SH-SY5Y (cell line): Measurements from ENCODE around the gene COLQ.

Experiments
- GATA2 ChIP-seq: IDR thresholded peaks from 2 replicates; pipeline ENCODE4 v1.6.1; 2011; ENCODE audit warnings: mild to moderate bottlenecking, low read depth, low read length
- GATA3 ChIP-seq: IDR thresholded peaks from 2 replicates; pipeline ENCODE4 v1.6.1; 2011; ENCODE audit warnings: low read depth, mild to moderate bottlenecking, low read length, moderate library complexity

Gene COLQ

GRCh38 chr3:15439476-15439875, 82.0 kb downstream of the COLQ start:
- TF ChIP-seq GATA3 = no peak
- no peak for TF ChIP-seq GATA2

GRCh38 chr3:15438983-15439382, 82.5 kb downstream of the COLQ start:
- TF ChIP-seq GATA3 (no peak), GATA2 (no peak)

GRCh38 chr3:15436246-15436645, 85.3 kb downstream of the COLQ start:
- TF ChIP-seq GATA2 = no peak
- TF ChIP-seq GATA3 = no peak

GRCh38 chr3:15434756-15435155, 86.8 kb downstream of the COLQ start:
- TF ChIP-seq GATA2 = no peak
- TF ChIP-seq GATA3 = no peak

GRCh38 chr3:15433531-15433930, 88.0 kb downstream of the COLQ start:
- TF ChIP-seq GATA3 = no peak
- TF ChIP-seq GATA2 = no peak

GRCh38 chr3:15431256-15431837, 90.2 kb downstream of the COLQ start:
- TF ChIP-seq GATA3 = no peak
- TF ChIP-seq GATA2 = no peak

GRCh38 chr3:15430624-15431023, 90.9 kb downstream of the COLQ start:
- TF ChIP-seq GATA3 (no peak), GATA2 (no peak)

- TF ChIP-seq GATA3 (no peak), GATA2 (no peak)
These were observed 92.4 kb downstream of the COLQ start for GRCh38 chr3:15429080-15429479.

GRCh38 chr3:15428539-15428938, 93.0 kb downstream of the COLQ start:
- TF ChIP-seq GATA3 (no peak), GATA2 (no peak)

GRCh38 chr3:15427981-15428380, 93.5 kb downstream of the COLQ start:
- TF ChIP-seq GATA3 = no peak
- no peak for TF ChIP-seq GATA2

- TF ChIP-seq GATA2 (no peak), GATA3 (no peak)
These were observed 94.2 kb downstream of the COLQ start, which contains the start of the genes EAF1 and METTL6 for GRCh38 chr3:15427182-15427880. Gene EAF1 (plus strand): TSS chr3:15427598. CDS start chr3:15427780, 182 bp downstream. Gene METTL6 (minus strand): TSS chr3:15427544. CDS start chr3:15426511, 1,033 bp downstream.

GRCh38 chr3:15426579-15427118, 94.9 kb downstream of the COLQ start:
- TF ChIP-seq GATA3 = no peak
- no peak for TF ChIP-seq GATA2

GRCh38 chr3:15420871-15421270, 100.6 kb downstream of the COLQ start:
- TF ChIP-seq GATA3 = no peak

GRCh38 chr3:15409774-15410173, 111.7 kb downstream of the COLQ start:
- TF ChIP-seq GATA2 = no peak
- no peak for TF ChIP-seq GATA3

- no peak for TF ChIP-seq GATA2
- TF ChIP-seq GATA3 = no peak
These were observed 112.3 kb downstream of the COLQ start for GRCh38 chr3:15409239-15409638.

- TF ChIP-seq GATA3 = no peak
- no peak for TF ChIP-seq GATA2
These were observed 116.0 kb downstream of the COLQ start for GRCh38 chr3:15405448-15406050.
